Osteocyte (in vitro differentiated cells): ENCODE measurements around the gene SERP1. TPM values are rescaled to one million over a fixed set of nuclear protein-coding genes. Genes with fewer than 3 reads are reported as not detected.
"Not testable (repeated sequence)": the region's sequence is repeated elsewhere in the genome, so short reads cannot be mapped to it uniquely, and the experiment has no call there.

Experiments
- DNase-seq: peaks from one replicate; pipeline ENCODE4 v3.0.0; 2021; ENCODE audit warnings: mixed read lengths; ENCODE audit not compliant: unreplicated experiment; ENCODE audit errors: extremely low spot score
- H3K27ac Mint-ChIP-seq: one replicate; pipeline ENCODE4 v1.8.0; 2021; ENCODE audit warnings: mild to moderate bottlenecking, mixed read lengths; ENCODE audit not compliant: unreplicated experiment
- H3K27me3 Mint-ChIP-seq: one replicate; pipeline ENCODE4 v1.8.0; 2021; ENCODE audit warnings: mixed read lengths; ENCODE audit not compliant: unreplicated experiment
- H3K36me3 Mint-ChIP-seq: one replicate; pipeline ENCODE4 v1.8.0; 2021; ENCODE audit warnings: mixed read lengths; ENCODE audit not compliant: unreplicated experiment
- H3K4me1 Mint-ChIP-seq: one replicate; pipeline ENCODE4 v1.8.0; 2021; ENCODE audit warnings: mixed read lengths; ENCODE audit not compliant: unreplicated experiment
- H3K4me3 Mint-ChIP-seq: one replicate; pipeline ENCODE4 v1.8.0; 2021; ENCODE audit warnings: mild to moderate bottlenecking, moderate library complexity, mixed read lengths; ENCODE audit not compliant: unreplicated experiment
- H3K9me3 Mint-ChIP-seq: one replicate; pipeline ENCODE4 v1.8.0; 2021; ENCODE audit warnings: mixed read lengths; ENCODE audit not compliant: unreplicated experiment
- total RNA-seq: library from RNA; stranded (reverse); gene quantifications from 2 replicates; pipeline ENCODE4 v1.2.1, GENCODE V29; 2021
- TF ChIP-seq, protein P1 (sequence below): fragments of 200-600 bp; sonication (generic); IDR thresholded peaks from 2 replicates; pipeline ENCODE4 v1.5.0; 2021; ENCODE audit warnings: antibody characterized with exemption, mild to moderate bottlenecking, moderate library complexity

The SERP1 gene
- total RNA-seq, 1 donor from 2014 or later: 81.3 TPM

DNA sequence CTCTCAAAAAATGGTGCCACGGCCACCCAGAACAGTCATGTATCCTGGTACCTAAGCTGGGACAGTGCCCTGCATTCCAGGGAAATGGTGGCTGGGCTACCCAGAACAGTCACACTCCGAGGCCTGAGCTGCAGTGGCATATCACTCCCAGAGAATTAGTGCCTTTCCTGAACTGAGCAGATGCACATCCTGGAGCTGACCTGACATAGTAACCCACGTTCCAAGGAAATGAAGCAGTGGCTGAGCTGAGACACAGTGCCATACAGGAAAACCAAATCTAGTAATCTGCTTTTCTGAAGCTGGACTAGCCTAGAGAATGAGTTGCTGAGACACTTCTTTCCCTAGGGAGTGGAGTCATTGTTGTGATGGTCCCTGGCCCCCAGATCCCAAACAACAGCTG is 41.8 kb downstream of the SERP1 start:
- peaks cover 4% of the 10 kb centered on the region for H3K9me3 Mint-ChIP-seq
- TF ChIP-seq, protein P1, sequence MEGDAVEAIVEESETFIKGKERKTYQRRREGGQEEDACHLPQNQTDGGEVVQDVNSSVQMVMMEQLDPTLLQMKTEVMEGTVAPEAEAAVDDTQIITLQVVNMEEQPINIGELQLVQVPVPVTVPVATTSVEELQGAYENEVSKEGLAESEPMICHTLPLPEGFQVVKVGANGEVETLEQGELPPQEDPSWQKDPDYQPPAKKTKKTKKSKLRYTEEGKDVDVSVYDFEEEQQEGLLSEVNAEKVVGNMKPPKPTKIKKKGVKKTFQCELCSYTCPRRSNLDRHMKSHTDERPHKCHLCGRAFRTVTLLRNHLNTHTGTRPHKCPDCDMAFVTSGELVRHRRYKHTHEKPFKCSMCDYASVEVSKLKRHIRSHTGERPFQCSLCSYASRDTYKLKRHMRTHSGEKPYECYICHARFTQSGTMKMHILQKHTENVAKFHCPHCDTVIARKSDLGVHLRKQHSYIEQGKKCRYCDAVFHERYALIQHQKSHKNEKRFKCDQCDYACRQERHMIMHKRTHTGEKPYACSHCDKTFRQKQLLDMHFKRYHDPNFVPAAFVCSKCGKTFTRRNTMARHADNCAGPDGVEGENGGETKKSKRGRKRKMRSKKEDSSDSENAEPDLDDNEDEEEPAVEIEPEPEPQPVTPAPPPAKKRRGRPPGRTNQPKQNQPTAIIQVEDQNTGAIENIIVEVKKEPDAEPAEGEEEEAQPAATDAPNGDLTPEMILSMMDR: no peak
- no peaks in the 10 kb centered on the region for H3K27me3 Mint-ChIP-seq
- H3K27ac Mint-ChIP-seq: no peak overlapping the region
- DNase-seq: no peak
- no peaks in the 10 kb centered on the region for H3K4me1 Mint-ChIP-seq
- H3K4me3 Mint-ChIP-seq: no peak overlapping the region
- H3K36me3 Mint-ChIP-seq: no peaks in the 10 kb centered on the region

DNA sequence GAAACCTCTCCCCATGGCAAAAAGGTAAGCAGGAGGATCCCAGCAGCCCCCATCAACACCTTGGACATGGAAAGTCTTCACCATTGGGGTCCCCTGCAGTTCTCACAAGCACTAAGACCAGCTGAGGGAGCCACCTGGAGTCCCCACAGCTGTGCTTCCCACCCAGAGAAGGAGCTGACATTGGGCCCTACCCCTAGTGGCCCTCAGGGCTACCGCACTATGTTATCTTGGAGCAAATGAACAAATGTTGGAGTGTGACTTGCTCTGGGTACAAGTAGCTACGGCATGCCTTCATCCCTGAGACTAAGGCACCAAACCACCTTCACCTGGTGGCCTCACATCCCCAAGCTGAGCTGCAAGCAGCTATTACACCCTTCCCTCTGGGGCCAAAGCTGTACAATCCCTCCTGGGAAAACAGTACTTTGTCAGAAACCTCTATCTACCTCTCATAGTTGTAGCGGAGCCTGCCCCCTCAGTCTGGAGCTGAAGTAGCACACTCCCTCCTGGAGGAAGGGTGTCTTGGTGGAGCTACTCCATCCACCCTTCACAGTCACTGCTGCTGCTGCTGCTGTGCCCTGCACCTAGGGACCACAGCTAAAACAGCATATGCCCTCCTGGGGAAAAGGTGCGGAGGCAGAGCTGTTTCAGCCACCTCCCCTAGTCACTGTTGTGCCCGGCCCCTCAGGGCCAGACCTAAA is 42.7 kb downstream of the SERP1 start:
- no peaks in the 10 kb centered on the region for H3K4me1 Mint-ChIP-seq
- no peak overlapping the region for H3K4me3 Mint-ChIP-seq
- H3K9me3 Mint-ChIP-seq: peaks cover 4% of the 10 kb centered on the region
- H3K36me3 Mint-ChIP-seq: no peaks in the 10 kb centered on the region
- no peak overlapping the region for H3K27ac Mint-ChIP-seq
- no peaks in the 10 kb centered on the region for H3K27me3 Mint-ChIP-seq
- TF ChIP-seq, protein P1: no peak
- no peak for DNase-seq

DNA sequence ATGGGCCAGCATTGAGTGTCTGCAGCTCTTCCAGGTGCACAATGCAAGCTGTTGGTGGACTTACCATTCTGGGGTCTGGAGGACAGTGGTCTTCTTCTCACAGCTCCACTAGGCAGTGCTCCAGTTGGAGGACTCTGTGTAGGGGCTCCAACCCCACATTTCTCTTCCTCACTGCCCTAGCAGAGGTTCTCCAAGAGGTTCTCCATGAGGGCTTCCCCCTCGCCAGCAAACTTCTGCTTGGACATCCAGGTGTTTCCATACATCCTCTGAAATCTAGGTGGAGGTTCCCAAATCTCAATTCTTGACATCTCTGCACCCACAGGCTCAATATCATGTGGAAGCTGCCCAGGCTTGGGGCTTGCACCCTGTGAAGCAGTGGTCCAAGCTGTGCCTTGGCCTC is 45.3 kb downstream of the SERP1 start:
- not testable (repeated sequence) for DNase-seq, H3K4me3 Mint-ChIP-seq, H3K4me1 Mint-ChIP-seq, H3K27ac Mint-ChIP-seq, H3K36me3 Mint-ChIP-seq, H3K9me3 Mint-ChIP-seq, H3K27me3 Mint-ChIP-seq

DNA sequence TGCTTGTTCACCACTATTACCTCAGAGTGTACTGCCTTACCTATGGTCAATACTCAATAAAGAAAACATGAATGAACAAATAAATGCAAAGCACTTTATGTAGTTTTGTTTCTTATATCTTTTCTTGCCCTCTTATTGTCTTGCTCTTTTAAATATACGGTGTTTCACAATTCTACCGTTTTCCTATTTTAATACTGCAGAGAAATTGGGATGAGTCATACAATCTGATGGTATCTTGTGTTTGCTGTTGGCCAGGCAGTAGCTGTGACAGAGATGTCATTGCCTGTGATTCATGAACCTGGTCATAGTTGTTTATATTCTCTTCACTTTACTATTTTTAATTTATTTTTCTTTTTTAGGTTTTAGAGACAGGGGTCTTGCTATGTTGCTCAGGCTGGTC is 48.3 kb downstream of the SERP1 start:
- Mint-ChIP-seq H3K27ac (no peak overlapping the region), H3K9me3 (no peaks in the 10 kb centered on the region), H3K36me3 (no peaks in the 10 kb centered on the region), H3K27me3 (no peaks in the 10 kb centered on the region), H3K4me1 (peaks cover 8% of the 10 kb centered on the region), H3K4me3 (no peak overlapping the region)
- TF ChIP-seq, protein P1: no peak
- no peak for DNase-seq

DNA sequence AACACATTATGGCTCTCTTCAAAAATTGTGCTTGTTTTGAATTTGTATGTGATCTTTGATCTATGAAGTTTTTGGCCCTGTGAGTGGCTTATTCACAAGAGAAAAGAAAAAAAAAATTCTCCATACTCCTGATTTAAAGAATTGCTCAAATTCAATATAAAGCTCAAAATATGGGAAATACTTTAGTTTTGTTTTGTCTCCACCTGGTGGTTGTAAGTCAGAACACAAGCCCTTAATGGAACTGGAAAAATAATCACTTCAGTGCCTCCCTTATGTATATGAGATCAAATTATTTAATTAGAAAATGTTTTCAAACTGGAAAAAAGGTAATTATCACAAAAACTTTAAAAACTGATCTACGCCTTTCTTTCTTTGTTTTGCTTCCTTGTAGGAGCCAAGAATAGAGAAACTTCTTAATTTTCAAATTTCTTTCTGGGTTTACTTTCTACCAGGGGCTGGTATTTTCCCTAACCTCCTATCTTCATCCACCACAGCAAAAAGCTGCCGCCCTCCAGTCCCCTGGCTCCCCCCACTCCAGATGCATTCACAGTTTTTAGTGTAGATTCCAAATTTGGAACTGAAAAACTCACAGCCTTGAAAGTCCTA is 50.6 kb downstream of the SERP1 start:
- Mint-ChIP-seq H3K9me3 (no peaks in the 10 kb centered on the region), H3K27me3 (no peaks in the 10 kb centered on the region), H3K27ac (no peak overlapping the region), H3K4me3 (no peak overlapping the region), H3K4me1 (peaks cover 8% of the 10 kb centered on the region), H3K36me3 (no peaks in the 10 kb centered on the region)
- no peak for DNase-seq
- TF ChIP-seq, protein P1: peak; percentile 77
